Erythroblast (primary cell): ENCODE results near the gene CCDC85A.

Source experiments
- GATA1 ChIP-seq: IDR thresholded peaks from 2 replicates; pipeline ENCODE4 v1.6.1; 2011; ENCODE audit warnings: low read depth, mild to moderate bottlenecking, control low read depth, low read length, moderate library complexity
- POLR2A ChIP-seq: IDR thresholded peaks from 2 replicates; pipeline ENCODE4 v1.6.1; 2011; ENCODE audit warnings: mild to moderate bottlenecking, low read length

DNA sequence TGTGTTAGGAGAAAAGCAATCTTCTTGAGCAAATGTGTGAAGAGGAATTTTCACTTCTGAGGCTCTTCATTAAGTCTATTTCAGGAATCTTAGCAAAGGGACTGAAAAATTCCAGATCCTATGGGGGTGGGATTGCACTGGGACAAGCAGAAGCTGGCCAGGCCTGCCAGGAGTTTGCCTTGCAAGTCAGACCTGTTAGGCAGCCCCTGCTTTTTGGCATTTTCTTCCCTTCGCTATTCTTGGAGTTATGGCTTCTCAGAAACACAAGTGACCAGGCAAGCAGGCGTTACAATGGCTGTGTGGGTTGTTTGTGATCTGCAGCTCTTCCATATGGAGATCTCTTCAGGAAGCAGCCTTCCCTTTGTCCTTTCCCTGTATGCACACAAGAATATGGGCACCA lies 8.0 kb upstream of the CCDC85A start:
- TF ChIP-seq POLR2A = no peak
- TF ChIP-seq GATA1 = no peak
